ENCODE data around the gene TBATA.

DNA sequence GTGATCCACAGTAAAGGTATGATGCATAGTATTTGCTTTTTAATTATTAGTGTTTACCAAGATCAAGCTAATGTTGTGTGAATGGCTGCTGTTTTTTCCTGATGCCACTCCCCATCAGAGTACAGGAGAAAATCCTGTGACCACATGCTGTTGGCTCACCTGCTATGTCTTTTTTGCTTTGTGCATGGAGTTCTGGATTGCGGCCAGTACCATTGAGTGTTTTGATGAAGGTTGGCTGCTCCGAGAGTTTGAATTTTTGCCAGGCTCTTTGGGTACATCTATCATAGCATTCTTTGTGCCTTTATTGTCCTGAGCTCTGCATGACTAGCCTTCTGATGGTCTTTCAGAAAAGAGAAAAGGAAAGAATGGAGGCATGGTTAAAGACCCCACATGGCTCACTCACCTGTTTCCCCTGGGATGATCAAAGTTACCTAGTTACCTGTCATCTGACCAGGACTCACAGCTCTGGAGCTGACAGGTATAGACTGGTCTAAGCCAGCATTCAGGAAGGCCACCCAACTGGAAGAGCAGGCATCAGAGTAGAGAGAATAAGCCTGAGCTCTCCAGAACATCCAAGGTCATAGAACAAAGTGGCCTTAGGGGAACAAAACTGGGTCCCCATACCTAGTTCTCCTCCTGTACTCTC lies 18.7 kb upstream of the TBATA start:
- TF ChIP-seq CTCF (conservative IDR thresholded peaks at IDR 0.05; ENCODE audit: low read depth, low read length) = no peak
- TF ChIP-seq EZH2 (IDR thresholded peaks at IDR 0.05; ENCODE audit: borderline replicate concordance, low read depth, low read length, poor library complexity, severe bottlenecking) = no peak
